HCT116 (cell line): ENCODE measurements around the gene DNAJC4. TPM values are rescaled to one million over a fixed set of nuclear protein-coding genes. Genes with fewer than 3 reads are reported as not detected.

Experiments used
- ATAC-seq: fragments of 200-7000 bp; cut with Tn5 transposase; 2 replicates; pipeline ENCODE4 v1.9.1; 2020; ENCODE audit warnings: mild to moderate bottlenecking, moderate library complexity
- BruUV-seq: library from RNA; stranded (reverse); fragments of 400-500 nt; replicated peaks from 2 replicates; lab custom pipeline; 2021; lab: Mats Ljungman, UMichigan
- CTCF ChIA-PET: fragments of 300-600 bp; sonication (Branson Sonifier 250); formaldehyde crosslinking; loops from one replicate; lab custom pipeline; 2021; ENCODE audit warnings: antibody characterized with exemption; lab: Charles Lee
- POLR2A ChIA-PET: fragments of 300-600, 350-600 bp; sonication (Branson Sonifier 250); formaldehyde crosslinking; loops from one replicate; lab custom pipeline; 2021; ENCODE audit warnings: antibody characterized with exemption; lab: Charles Lee
- RAD21 ChIA-PET, 2 experiments: fragments of 300-600 bp; sonication (Branson Sonifier 250); formaldehyde crosslinking; loops; one replicate each; lab custom pipeline; 2023; ENCODE audit warnings: low total read pairs in 2 of 2; ENCODE audit not compliant: uncharacterized antibody in 2 of 2, unreplicated experiment in 2 of 2, low non-redundant PET in 1 of 2; lab: Charles Lee
- DNase-seq: peaks from one replicate; pipeline ENCODE4 v3.0.0-alpha.2; 2010; ENCODE audit warnings: low read depth, low spot score
- H2AFZ ChIP-seq: fragments of 200-600 bp; shearing (Covaris generic), sonication (generic); 2 replicates; pipeline ENCODE4 v1.6.1; 2017; ENCODE audit warnings: low read depth, mixed run types, mixed read lengths, antibody characterized with exemption, low read length; ENCODE audit not compliant: poor library complexity, severe bottlenecking
- H3K27ac ChIP-seq: 2 replicates; pipeline ENCODE4 v1.5.1; 2012; ENCODE audit warnings: low read depth, low read length
- H3K27me3 ChIP-seq: fragments of 200-600 bp; sonication (generic); 2 replicates; pipeline ENCODE4 v1.6.1; 2016; ENCODE audit warnings: mixed run types, low read length, mixed read lengths; ENCODE audit not compliant: insufficient read depth
- H3K36me3 ChIP-seq, 2 experiments: fragments of 200-500 bp in 1 of 2; fragments of 200-600 bp in 1 of 2; sonication (Bioruptor generic) in 1 of 2; sonication (generic) in 1 of 2; 2 replicates each; pipeline versions ENCODE4 v1.5.1 to v1.6.1; 2014 to 2016; ENCODE audit warnings: low read length in 2 of 2, inconsistent platforms in 1 of 2, mixed read lengths in 1 of 2, mixed run types in 1 of 2; ENCODE audit not compliant: insufficient read depth in 2 of 2, control insufficient read depth in 1 of 2
- H3K4me1 ChIP-seq, 2 experiments: fragments of 200-600 bp in 1 of 2; sonication (generic) in 1 of 2; 2 replicates each; pipeline versions ENCODE4 v1.5.1 to v1.6.1; 2012 to 2017; ENCODE audit warnings: low read length in 2 of 2, inconsistent platforms in 1 of 2, mild to moderate bottlenecking in 1 of 2, mixed read lengths in 1 of 2, mixed run types in 1 of 2, moderate library complexity in 1 of 2; ENCODE audit not compliant: insufficient read depth in 2 of 2, control insufficient read depth in 1 of 2
- H3K4me2 ChIP-seq: fragments of 200-600 bp; sonication (generic); 2 replicates; pipeline ENCODE4 v1.6.1; 2017; ENCODE audit warnings: mixed run types, low read length, mixed read lengths
- H3K4me3 ChIP-seq, 2 experiments: fragments of 200-600 bp in 1 of 2; sonication (generic) in 1 of 2; replicated peaks in 1 of 2; 2 replicates each; pipeline ENCODE4 v1.5.1; 2011 to 2016; ENCODE audit warnings: low read length in 2 of 2, control low read depth in 1 of 2, low read depth in 1 of 2, mild to moderate bottlenecking in 1 of 2, mixed read lengths in 1 of 2, mixed run types in 1 of 2
- H3K79me2 ChIP-seq: fragments of 200-600 bp; sonication (generic); 2 replicates; pipeline ENCODE4 v1.6.1; 2017; ENCODE audit warnings: mild to moderate bottlenecking, mixed run types, low read length, moderate library complexity, mixed read lengths; ENCODE audit not compliant: insufficient read depth
- H3K9ac ChIP-seq: fragments of 200-600 bp; sonication (generic); 2 replicates; pipeline ENCODE4 v1.6.1; 2016; ENCODE audit warnings: low read length, mixed read lengths
- H3K9me2 ChIP-seq: fragments of 200-600 bp; sonication (generic), shearing (Covaris generic); 2 replicates; pipeline ENCODE4 v1.6.1; 2017; ENCODE audit warnings: mixed run types, mild to moderate bottlenecking, moderate library complexity; ENCODE audit not compliant: insufficient read depth
- H3K9me3 ChIP-seq, 2 experiments: fragments of 200-500 bp in 1 of 2; fragments of 200-600 bp in 1 of 2; sonication (Bioruptor generic) in 1 of 2; sonication (generic) in 1 of 2; 2 replicates each; pipeline ENCODE4 v1.6.1; 2014 to 2017; ENCODE audit warnings: low read length in 2 of 2, mixed read lengths in 2 of 2, inconsistent platforms in 1 of 2, low read depth in 1 of 2, mild to moderate bottlenecking in 1 of 2, mixed run types in 1 of 2, moderate library complexity in 1 of 2; ENCODE audit not compliant: control insufficient read depth in 1 of 2, insufficient read depth in 1 of 2
- H4K20me1 ChIP-seq: fragments of 200-600 bp; sonication (generic), shearing (Covaris generic); 2 replicates; pipeline ENCODE4 v1.6.1; 2017; ENCODE audit warnings: mixed run types, mild to moderate bottlenecking, moderate library complexity; ENCODE audit not compliant: insufficient read depth
- CEBPB ChIP-seq: IDR thresholded peaks from 2 replicates; pipeline ENCODE4 v1.6.1; 2012; ENCODE audit warnings: low read depth
- EZH2phosphoT487 ChIP-seq: fragments of 200-600 bp; IDR thresholded peaks from 2 replicates; pipeline ENCODE4 v1.6.1; 2018; ENCODE audit warnings: antibody characterized with exemption, borderline replicate concordance
- POLR2A ChIP-seq: IDR thresholded peaks from 2 replicates; pipeline ENCODE4 v1.7.0; 2011; ENCODE audit warnings: borderline replicate concordance; ENCODE audit not compliant: insufficient read depth, insufficient read length; ENCODE audit errors: extremely low read depth
- REST ChIP-seq: IDR thresholded peaks from 2 replicates; pipeline ENCODE4 v1.6.1; 2012; ENCODE audit warnings: low read depth
- TCF7L2 ChIP-seq: IDR thresholded peaks from 2 replicates; pipeline ENCODE4 v1.7.0; 2011; ENCODE audit warnings: borderline replicate concordance, inconsistent platforms; ENCODE audit not compliant: insufficient read depth, insufficient read length; ENCODE audit errors: extremely low read depth
- YY1 ChIP-seq: IDR thresholded peaks from 2 replicates; pipeline ENCODE4 v1.6.1; 2011; ENCODE audit warnings: low read length, low read depth, moderate library complexity, mild to moderate bottlenecking; ENCODE audit not compliant: insufficient replicate concordance; ENCODE audit errors: extremely low read depth
- ZBTB33 ChIP-seq: IDR thresholded peaks from 2 replicates; pipeline ENCODE4 v1.6.1; 2011; ENCODE audit warnings: mild to moderate bottlenecking, low read length, moderate library complexity; ENCODE audit not compliant: insufficient replicate concordance; ENCODE audit errors: extremely low read depth
- intact Hi-C: fragments of 100-400 bp; cut with micrococcal nuclease; formaldehyde crosslinking; loops from 2 replicates; pipeline ENCODE4 v1.10.0; 2022
- total RNA-seq: library from RNA; stranded (reverse); gene quantifications from one replicate; pipeline ENCODE4 v1.2.1, GENCODE V29; 2021; ENCODE audit not compliant: unreplicated experiment

Gene DNAJC4
- total RNA-seq, 1 experiment from 2014 or later, result 25.8 TPM

- ChIA-PET RAD21 (interaction anchor here in 1 of 2 experiments (1.1 kb wide), 1 partner anchor 42 kb away, joined by 4 read pairs; no protein-coding TSS in a partner anchor), POLR2A (interaction anchor here (0.6 to 4.6 kb wide), 5 partner anchors 23 to 442 kb away, joined by 3 to 29 read pairs (median 3); partner anchors contain the start of genes PRDX5 and TRMT112), CTCF (interaction anchor here (0.6 to 3.1 kb wide), 3 partner anchors 57 to 109 kb away, joined by 3 to 15 read pairs (median 11); no protein-coding TSS in a partner anchor)
- Histone ChIP-seq H3K4me1 (peaks cover 36 to 76% of the 10 kb centered on the region in 2 experiments), H3K9me3 (no peaks in the 10 kb centered on the region), H2AFZ (no peak within 1 kb of the TSS), H3K4me2 (peak within 1 kb of the TSS; percentile 96), H3K79me2 (peaks cover 50% of the 10 kb centered on the region), H3K4me3 (peak within 1 kb of the TSS; percentile 99 to 100), H4K20me1 (no peaks in the 10 kb centered on the region), H3K9ac (peak within 1 kb of the TSS; percentile 100), H3K36me3 (peaks cover 0 to 12% of the 10 kb centered on the region in 2 experiments; a peak in 1 of 4 replicates), H3K9me2 (no peaks in the 10 kb centered on the region), H3K27me3 (no peaks in the 10 kb centered on the region), H3K27ac (peak within 1 kb of the TSS; percentile 94)
- TF ChIP-seq CEBPB, result no peak
- no peak for TF ChIP-seq REST
- peak; percentile 98 for TF ChIP-seq YY1
- TF ChIP-seq EZH2phosphoT487, result no peak
- peak; percentile 33 for TF ChIP-seq ZBTB33
- TF ChIP-seq TCF7L2, result peak; percentile 15
- TF ChIP-seq POLR2A, result peak; percentile 42
- intact Hi-C loops, result no loop called here
- no peak for DNase-seq
- BruUV-seq, result no TSS peak
- peak; percentile 50 for ATAC-seq
Observed at GRCh38 chr11:64246871-64247728, 16.8 kb downstream of the DNAJC4 start, which contains the start of gene PPP1R14B. PPP1R14B (minus strand) TSS chr11:64246943; CDS start chr11:64246673, 270 bp downstream.
